CD8-positive, alpha-beta memory T cell (primary cell): ENCODE results near the gene RGS14. TPM values are rescaled to one million over a fixed set of nuclear protein-coding genes. Genes with fewer than 3 reads are reported as not detected.

Source experiments
- CTCF ChIA-PET: fragments of 350-600 bp; sonication (Branson Sonifier 250); formaldehyde crosslinking; loops from one replicate; lab custom pipeline; 2021; ENCODE audit warnings: antibody characterized with exemption; lab: Charles Lee
- POLR2A ChIA-PET: fragments of 350-600 bp; sonication (Branson Sonifier 250); formaldehyde crosslinking; loops from one replicate; lab custom pipeline; 2021; ENCODE audit warnings: antibody characterized with exemption; lab: Charles Lee
- DNase-seq, 5 donors: peaks; one replicate each; pipeline versions ENCODE4 v3.0.0 to v3.0.0-alpha.2; 2020 to 2022; ENCODE audit warnings: mixed read lengths in 1 of 5
- H3K27ac ChIP-seq: one replicate; pipeline ENCODE4 v1.7.0; 2013; ENCODE audit warnings: low read depth, mild to moderate bottlenecking, low read length, moderate library complexity
- H3K27me3 ChIP-seq: 2 replicates; pipeline ENCODE4 v1.7.0; 2013; ENCODE audit warnings: low read length, mild to moderate bottlenecking; ENCODE audit not compliant: insufficient read depth, poor library complexity, severe bottlenecking
- H3K36me3 ChIP-seq: 2 replicates; pipeline ENCODE4 v1.7.0; 2013; ENCODE audit warnings: mild to moderate bottlenecking, low read length, moderate library complexity; ENCODE audit not compliant: insufficient read depth
- H3K4me1 ChIP-seq: 2 replicates; pipeline ENCODE4 v1.7.0; 2013; ENCODE audit warnings: mild to moderate bottlenecking, low read length, moderate library complexity; ENCODE audit not compliant: insufficient read depth
- H3K4me3 ChIP-seq: 2 replicates; pipeline ENCODE4 v1.7.0; 2013; ENCODE audit warnings: mild to moderate bottlenecking, low read length
- H3K9me3 ChIP-seq: 2 replicates; pipeline ENCODE4 v1.7.0; 2013; ENCODE audit warnings: mild to moderate bottlenecking, low read length
- H3K27ac Mint-ChIP-seq, 8 donors: one replicate each; pipeline ENCODE4 v1.8.0; 2020 to 2021; ENCODE audit warnings: mixed read lengths in 8 of 8, mild to moderate bottlenecking in 6 of 8, inconsistent platforms in 3 of 8, moderate library complexity in 3 of 8
- H3K27me3 Mint-ChIP-seq, 2 donors: one replicate each; pipeline ENCODE4 v1.8.0; 2020 to 2021; ENCODE audit warnings: mixed read lengths in 2 of 2, mild to moderate bottlenecking in 1 of 2, moderate library complexity in 1 of 2
- H3K36me3 Mint-ChIP-seq, 3 donors: one replicate each; pipeline ENCODE4 v1.8.0; 2020 to 2021; ENCODE audit warnings: mixed read lengths in 3 of 3, inconsistent platforms in 1 of 3, mild to moderate bottlenecking in 1 of 3
- H3K4me1 Mint-ChIP-seq, 3 donors: one replicate each; pipeline ENCODE4 v1.8.0; 2020 to 2021; ENCODE audit warnings: mixed read lengths in 3 of 3, inconsistent platforms in 1 of 3, mild to moderate bottlenecking in 1 of 3
- H3K4me3 Mint-ChIP-seq, 7 donors: one replicate each; pipeline ENCODE4 v1.8.0; 2020 to 2021; ENCODE audit warnings: mixed read lengths in 7 of 7, mild to moderate bottlenecking in 6 of 7, moderate library complexity in 4 of 7, inconsistent platforms in 2 of 7
- H3K9me3 Mint-ChIP-seq, 5 donors: one replicate each; pipeline ENCODE4 v1.8.0; 2020 to 2022; ENCODE audit warnings: mixed read lengths in 5 of 5, mild to moderate bottlenecking in 3 of 5, moderate library complexity in 2 of 5, inconsistent platforms in 1 of 5
- polyA plus RNA-seq: library from polyadenylated mRNA; unstranded; fragments of 300-500 nt; fragmentation: Illumina TruSeq; gene quantifications from one replicate; pipeline ENCODE4 v1.2.3, GENCODE V29; 2021
- total RNA-seq, 2 experiments: library from RNA; stranded (reverse); gene quantifications; one replicate each; pipeline ENCODE4 v1.2.3, GENCODE V29; 2021

The RGS14 gene
- total and polyA plus RNA-seq, 3 experiments from 2014 or later, result 60.5 to 83.5 (median 61.9) TPM

- no peak overlapping the region for H3K4me3 Mint-ChIP-seq
- H3K36me3 Mint-ChIP-seq, result peaks cover 0 to 7% (median 2%) of the 10 kb centered on the region in 3 donors
- H3K27me3 ChIP-seq, result no peaks in the 10 kb centered on the region
- CTCF ChIA-PET, result interaction anchor here (0.8 to 9.5 kb wide), 11 partner anchors 7 to 124 kb away, joined by 3 to 50 read pairs (median 5); no protein-coding TSS in a partner anchor
- H3K27ac ChIP-seq, result peak overlapping the region; percentile 55
- no peak overlapping the region for H3K4me3 ChIP-seq
- no peaks in the 10 kb centered on the region for H3K27me3 Mint-ChIP-seq
- peaks cover 49% of the 10 kb centered on the region for H3K4me1 ChIP-seq
- no peaks in the 10 kb centered on the region for H3K9me3 ChIP-seq
- H3K4me1 Mint-ChIP-seq, result peaks cover 28 to 38% (median 29%) of the 10 kb centered on the region in 3 donors
- no peaks in the 10 kb centered on the region for H3K9me3 Mint-ChIP-seq
- POLR2A ChIA-PET, result interaction anchor here (1.1 kb wide), 1 partner anchor 68 kb away, joined by 3 read pairs; no protein-coding TSS in a partner anchor
- DNase-seq, result no peak
- no peaks in the 10 kb centered on the region for H3K36me3 ChIP-seq
- H3K27ac Mint-ChIP-seq, result peak overlapping the region in 3 of 8 donors; percentile 36 to 78 (median 73)
These were observed 20.4 kb downstream of the RGS14 start for GRCh38 chr5:177377851-177378776.

GRCh38 chr5:177378884-177379883 is 21.5 kb downstream of the RGS14 start:
- no peak for DNase-seq
- H3K36me3 ChIP-seq, result no peaks in the 10 kb centered on the region
- CTCF ChIA-PET, result interaction anchor here (0.7 to 9.5 kb wide), 12 partner anchors 8 to 122 kb away, joined by 3 to 50 read pairs (median 4); no protein-coding TSS in a partner anchor
- Mint-ChIP-seq H3K36me3 (peaks cover 0 to 3% (median 2%) of the 10 kb centered on the region in 3 donors), H3K9me3 (no peaks in the 10 kb centered on the region), H3K27ac (peak overlapping the region in 7 of 8 donors; percentile 9 to 78 (median 42)), H3K4me1 (peaks cover 17 to 30% (median 18%) of the 10 kb centered on the region in 3 donors), H3K4me3 (no peak overlapping the region), H3K27me3 (peaks cover 0 to 2% of the 10 kb centered on the region in 2 donors)
- H3K4me3 ChIP-seq, result no peak overlapping the region
- H3K4me1 ChIP-seq, result peaks cover 39% of the 10 kb centered on the region
- H3K27ac ChIP-seq, result peak overlapping the region; percentile 55
- POLR2A ChIA-PET, result interaction anchor here (0.6 to 1.3 kb wide), 4 partner anchors 9 to 67 kb away, joined by 3 read pairs; no protein-coding TSS in a partner anchor
- H3K9me3 ChIP-seq, result no peaks in the 10 kb centered on the region
- no peaks in the 10 kb centered on the region for H3K27me3 ChIP-seq

- Mint-ChIP-seq H3K36me3 (peaks cover 0 to 2% (median 0%) of the 10 kb centered on the region in 3 donors), H3K27me3 (peaks cover 0 to 2% of the 10 kb centered on the region in 2 donors), H3K4me3 (no peak overlapping the region), H3K9me3 (no peaks in the 10 kb centered on the region), H3K27ac (no peak overlapping the region), H3K4me1 (peaks cover 14 to 27% (median 16%) of the 10 kb centered on the region in 3 donors)
- no peak for DNase-seq
- Histone ChIP-seq H3K9me3 (no peaks in the 10 kb centered on the region), H3K4me1 (peaks cover 37% of the 10 kb centered on the region), H3K27ac (no peak overlapping the region), H3K27me3 (no peaks in the 10 kb centered on the region), H3K4me3 (no peak overlapping the region), H3K36me3 (no peaks in the 10 kb centered on the region)
- POLR2A ChIA-PET, result interaction anchor here (0.7 to 1.8 kb wide), 2 partner anchors 9 kb away, joined by 4 to 7 read pairs; no protein-coding TSS in a partner anchor
- CTCF ChIA-PET, result interaction anchor here (1.8 to 16.1 kb wide), 3 partner anchors 9 to 23 kb away, joined by 6 to 291 read pairs (median 50); partner anchors contain the start of gene PFN3
These were observed 23.0 kb downstream of the RGS14 start for GRCh38 chr5:177380805-177381126.

GRCh38 chr5:177382423-177383029 is 24.8 kb downstream of the RGS14 start:
- H3K4me3 Mint-ChIP-seq, result no peak overlapping the region
- DNase-seq, result peak in 1 of 5 donors; percentile 39
- H3K27me3 ChIP-seq, result no peaks in the 10 kb centered on the region
- H3K4me3 ChIP-seq, result no peak overlapping the region
- H3K4me1 Mint-ChIP-seq, result peaks cover 14 to 30% (median 16%) of the 10 kb centered on the region in 3 donors
- POLR2A ChIA-PET, result no interaction called here
- no peaks in the 10 kb centered on the region for H3K9me3 Mint-ChIP-seq
- H3K4me1 ChIP-seq, result peaks cover 41% of the 10 kb centered on the region
- peaks cover 0 to 2% (median 0%) of the 10 kb centered on the region in 3 donors for H3K36me3 Mint-ChIP-seq
- CTCF ChIA-PET, result interaction anchor here (0.9 to 16.1 kb wide), 3 partner anchors 12 to 73 kb away, joined by 4 to 291 read pairs (median 50); partner anchors contain the start of gene PFN3
- H3K27me3 Mint-ChIP-seq, result peaks cover 0 to 2% of the 10 kb centered on the region in 2 donors
- no peaks in the 10 kb centered on the region for H3K9me3 ChIP-seq
- H3K36me3 ChIP-seq, result no peaks in the 10 kb centered on the region
- no peak overlapping the region for H3K27ac ChIP-seq
- H3K27ac Mint-ChIP-seq, result no peak overlapping the region

- Histone ChIP-seq H3K4me3 (no peak overlapping the region), H3K27ac (no peak overlapping the region), H3K9me3 (no peaks in the 10 kb centered on the region), H3K27me3 (no peaks in the 10 kb centered on the region), H3K36me3 (no peaks in the 10 kb centered on the region), H3K4me1 (peaks cover 39% of the 10 kb centered on the region)
- H3K4me3 Mint-ChIP-seq, result no peak overlapping the region
- H3K27ac Mint-ChIP-seq, result peak overlapping the region in 1 of 8 donors; percentile 50
- DNase-seq, result no peak
- no peaks in the 10 kb centered on the region for H3K9me3 Mint-ChIP-seq
- peaks cover 16 to 32% (median 18%) of the 10 kb centered on the region in 3 donors for H3K4me1 Mint-ChIP-seq
- peaks cover 0 to 2% of the 10 kb centered on the region in 2 donors for H3K27me3 Mint-ChIP-seq
- CTCF ChIA-PET, result interaction anchor here (0.9 to 16.1 kb wide), 3 partner anchors 12 to 72 kb away, joined by 4 to 291 read pairs (median 50); partner anchors contain the start of gene PFN3
- POLR2A ChIA-PET, result interaction anchor here (0.7 kb wide), 1 partner anchor 117 kb away, joined by 3 read pairs; no protein-coding TSS in a partner anchor
- peaks cover 0 to 2% (median 0%) of the 10 kb centered on the region in 3 donors for H3K36me3 Mint-ChIP-seq
These were observed 25.5 kb downstream of the RGS14 start for GRCh38 chr5:177383181-177383580.

- CTCF ChIA-PET, result interaction anchor here (1.0 to 16.1 kb wide), 3 partner anchors 9 to 20 kb away, joined by 3 to 291 read pairs (median 50); partner anchors contain the start of gene PFN3
- POLR2A ChIA-PET, result interaction anchor here (1.1 kb wide), 1 partner anchor 48 kb away, joined by 4 read pairs; no protein-coding TSS in a partner anchor
These were observed 26.4 kb downstream of the RGS14 start, which contains the start of gene SLC34A1 for GRCh38 chr5:177384134-177384533. Gene SLC34A1 (plus strand): TSS chr5:177384434. CDS start chr5:177385742, 1,308 bp downstream.

More at GRCh38 chr5:177384134-177384533, 26.4 kb downstream of the RGS14 start, which contains the start of gene SLC34A1:
- no peaks in the 10 kb centered on the region for H3K36me3 ChIP-seq
- no peak for DNase-seq
- peaks cover 23 to 40% (median 27%) of the 10 kb centered on the region in 3 donors for H3K4me1 Mint-ChIP-seq
- peak within 1 kb of the TSS in 7 of 8 donors; percentile 31 to 85 (median 63) for H3K27ac Mint-ChIP-seq
- no peak within 1 kb of the TSS for H3K27ac ChIP-seq
- H3K27me3 ChIP-seq, result no peaks in the 10 kb centered on the region
- H3K27me3 Mint-ChIP-seq, result peaks cover 0 to 2% of the 10 kb centered on the region in 2 donors
- H3K4me1 ChIP-seq, result peaks cover 40% of the 10 kb centered on the region
- H3K9me3 Mint-ChIP-seq, result no peaks in the 10 kb centered on the region
- peak within 1 kb of the TSS in 2 of 7 donors; percentile 32 to 39 for H3K4me3 Mint-ChIP-seq
- no peaks in the 10 kb centered on the region for H3K9me3 ChIP-seq
- H3K36me3 Mint-ChIP-seq, result peaks cover 0 to 2% (median 0%) of the 10 kb centered on the region in 3 donors
- no peak within 1 kb of the TSS for H3K4me3 ChIP-seq
